Measurements from ENCODE around the gene IKBIP. TPM values are rescaled to one million over a fixed set of nuclear protein-coding genes. Genes with fewer than 3 reads are reported as not detected.

Gene IKBIP
- total and polyA plus RNA-seq, 9 of the 15 experiments (the other 6 are each of a cell fraction or from before 2014, with no cell fraction given): 3.3 to 19.5 (median 14.9) TPM

- Histone ChIP-seq H4K20me1 (replicated peaks; ENCODE audit: control insufficient read depth, insufficient read depth, low read length) (no peaks in the 10 kb centered on the region), H3K36me3 (ENCODE audit: control insufficient read depth, insufficient read depth, low read length) (peaks cover 25% of the 10 kb centered on the region; the same call in 2 of the 3 replicates), H3K9me1 (ENCODE audit: control insufficient read depth, insufficient read depth, low read length) (no peaks in the 10 kb centered on the region), H3K9me3 (replicated peaks; ENCODE audit: control insufficient read depth, insufficient read depth, low read depth, low read length) (no peaks in the 10 kb centered on the region), H3K27me3 (ENCODE audit: control insufficient read depth in 2 of 2, insufficient read depth in 2 of 2, low read length in 2 of 2) (no peaks in the 10 kb centered on the region), H2AFZ (ENCODE audit: low read depth, low read length) (no peak overlapping the region), H3K4me1 (replicated peaks in 1 of 2; ENCODE audit: control insufficient read depth in 2 of 2, insufficient read depth in 2 of 2, low read length in 2 of 2) (no peaks in the 10 kb centered on the region), H3K4me2 (ENCODE audit: insufficient read depth, low read length) (no peak overlapping the region), H3K4me3 (no peak overlapping the region), H3K9ac (ENCODE audit: insufficient read depth in 1 of 2, low read depth in 2 of 2, low read length in 2 of 2) (no peak overlapping the region), H3K79me2 (ENCODE audit: control insufficient read depth, insufficient read depth, low read length) (peaks cover 9% of the 10 kb centered on the region; the same call in 1 of the 3 replicates), H3K27ac (ENCODE audit: extremely low read depth, low read depth, low read length) (no peak overlapping the region)
- 78% methylated on average over 4 of the region's 4 CpGs for WGBS (ENCODE audit: insufficient coverage, low coverage, missing lambda C conversion rate)
- DNase-seq (ENCODE audit: extremely low read depth in 1 of 4, low spot score in 3 of 4) (no peak), ATAC-seq (no peak), FAIRE-seq (no peak)
- intact Hi-C loops (cut with micrococcal nuclease): no loop called here
- CTCF ChIA-PET (ENCODE audit: low intra/inter-chr PET ratio): no interaction called here
- BruUV-seq (replicated peaks): no TSS peak
- in situ Hi-C loops (cut with MboI): no loop called here
- POLR2A ChIA-PET: interaction anchor here (0.8 kb wide), 1 partner anchor 16 kb away, joined by 6 read pairs; no protein-coding TSS in a partner anchor
- TF ChIP-seq PTBP1 (IDR thresholded peaks at IDR 0.05; ENCODE audit: low read depth, low read length) (no peak), RBFOX2 (IDR thresholded peaks at IDR 0.05; ENCODE audit: low read depth, low read length) (no peak), MYC (IDR thresholded peaks at IDR 0.05; ENCODE audit: low read depth, low read length) (no peak), MYC (CRISPR knock-in tag; IDR thresholded peaks at IDR 0.05; ENCODE audit: borderline replicate concordance, low read depth) (no peak), THAP12 (CRISPR knock-in tag; IDR thresholded peaks at IDR 0.05) (no peak), SMAD4 (CRISPR knock-in tag; conservative IDR thresholded peaks at IDR 0.05) (no peak), SMAD1 (IDR thresholded peaks at IDR 0.05; ENCODE audit: low read depth, low read length, partially characterized antibody) (no peak), POU5F1 (IDR thresholded peaks at IDR 0.05; ENCODE audit: borderline replicate concordance, low read depth, low read length, partially characterized antibody) (no peak), MIER1 (IDR thresholded peaks at IDR 0.05; ENCODE audit: low read depth) (no peak), TAF7 (tag; IDR thresholded peaks at IDR 0.05) (no peak), PCBP2 (IDR thresholded peaks at IDR 0.05; ENCODE audit: low read depth, low read length, poor library complexity, severe bottlenecking) (no peak), MTA1 (IDR thresholded peaks at IDR 0.05; ENCODE audit: borderline replicate concordance) (no peak), FIP1L1 (IDR thresholded peaks at IDR 0.05; ENCODE audit: low read depth, low read length, poor library complexity, severe bottlenecking) (no peak), ZSCAN29 (IDR thresholded peaks at IDR 0.05) (no peak)
- TF ChIP-seq, protein P1, sequence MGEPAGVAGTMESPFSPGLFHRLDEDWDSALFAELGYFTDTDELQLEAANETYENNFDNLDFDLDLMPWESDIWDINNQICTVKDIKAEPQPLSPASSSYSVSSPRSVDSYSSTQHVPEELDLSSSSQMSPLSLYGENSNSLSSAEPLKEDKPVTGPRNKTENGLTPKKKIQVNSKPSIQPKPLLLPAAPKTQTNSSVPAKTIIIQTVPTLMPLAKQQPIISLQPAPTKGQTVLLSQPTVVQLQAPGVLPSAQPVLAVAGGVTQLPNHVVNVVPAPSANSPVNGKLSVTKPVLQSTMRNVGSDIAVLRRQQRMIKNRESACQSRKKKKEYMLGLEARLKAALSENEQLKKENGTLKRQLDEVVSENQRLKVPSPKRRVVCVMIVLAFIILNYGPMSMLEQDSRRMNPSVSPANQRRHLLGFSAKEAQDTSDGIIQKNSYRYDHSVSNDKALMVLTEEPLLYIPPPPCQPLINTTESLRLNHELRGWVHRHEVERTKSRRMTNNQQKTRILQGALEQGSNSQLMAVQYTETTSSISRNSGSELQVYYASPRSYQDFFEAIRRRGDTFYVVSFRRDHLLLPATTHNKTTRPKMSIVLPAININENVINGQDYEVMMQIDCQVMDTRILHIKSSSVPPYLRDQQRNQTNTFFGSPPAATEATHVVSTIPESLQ (CRISPR knock-in tag; IDR thresholded peaks at IDR 0.05): no peak
These were observed 8.8 kb downstream of the IKBIP start for GRCh38 chr12:98635657-98636323.

Measured in K562 (cell line).